Loucy (cell line): ENCODE results near the gene PERP.

Experiments
- H2AFZ ChIP-seq: fragments of 200-600 bp; sonication (generic); 2 replicates; pipeline ENCODE4 v1.6.0; 2016; ENCODE audit warnings: antibody characterized with exemption, mild to moderate bottlenecking, low read length, moderate library complexity
- H3F3A ChIP-seq: fragments of 200-600 bp; 2 replicates; pipeline ENCODE4 v1.6.0; 2016; ENCODE audit warnings: antibody characterized with exemption, low read depth, mild to moderate bottlenecking
- H3K27me3 ChIP-seq: fragments of 200-600 bp; sonication (generic); 2 replicates; pipeline ENCODE4 v1.6.1; 2014; ENCODE audit warnings: low read length, mild to moderate bottlenecking; ENCODE audit not compliant: insufficient read depth, poor library complexity, severe bottlenecking
- H3K36me3 ChIP-seq: fragments of 200-600 bp; sonication (generic); 2 replicates; pipeline ENCODE4 v1.6.1; 2016; ENCODE audit warnings: low read length; ENCODE audit not compliant: insufficient read depth
- H3K4me1 ChIP-seq: fragments of 200-600 bp; sonication (generic); 2 replicates; pipeline ENCODE4 v1.5.1; 2014; ENCODE audit warnings: low read length, mild to moderate bottlenecking; ENCODE audit not compliant: insufficient read depth, poor library complexity, severe bottlenecking
- H3K4me2 ChIP-seq: fragments of 200-600 bp; sonication (generic); 2 replicates; pipeline ENCODE4 v1.6.0; 2014; ENCODE audit warnings: antibody characterized with exemption, low read length, low read depth, mild to moderate bottlenecking; ENCODE audit not compliant: poor library complexity, severe bottlenecking
- H3K4me3 ChIP-seq: fragments of 200-600 bp; sonication (generic); 2 replicates; pipeline ENCODE4 v1.5.1; 2014; ENCODE audit warnings: low read length, mild to moderate bottlenecking, mixed read lengths; ENCODE audit not compliant: poor library complexity, severe bottlenecking
- H3K79me2 ChIP-seq: fragments of 200-600 bp; sonication (generic); 2 replicates; pipeline ENCODE4 v1.6.1; 2014; ENCODE audit warnings: low read length; ENCODE audit not compliant: insufficient read depth
- H3K9ac ChIP-seq: fragments of 200-600 bp; sonication (generic); 2 replicates; pipeline ENCODE4 v1.6.0; 2014; ENCODE audit warnings: mild to moderate bottlenecking, low read depth, low read length, moderate library complexity; ENCODE audit not compliant: poor library complexity, severe bottlenecking
- H3K9me2 ChIP-seq: fragments of 200-600 bp; sonication (generic); replicated peaks from 2 replicates; pipeline ENCODE4 v1.6.1; 2016; ENCODE audit warnings: low read depth, low read length, mixed read lengths
- H3K9me3 ChIP-seq: fragments of 200-600 bp; sonication (generic); 2 replicates; pipeline ENCODE4 v1.6.1; 2014; ENCODE audit warnings: mild to moderate bottlenecking, antibody characterized with exemption, low read length, low read depth; ENCODE audit not compliant: insufficient read depth
- H4K20me1 ChIP-seq: fragments of 200-600 bp; sonication (generic); 2 replicates; pipeline ENCODE4 v1.6.0; 2014; ENCODE audit warnings: antibody characterized with exemption, low read length, mild to moderate bottlenecking; ENCODE audit not compliant: insufficient read depth, poor library complexity, severe bottlenecking
- EZH2phosphoT487 ChIP-seq: fragments of 200-600 bp; IDR thresholded peaks from 2 replicates; pipeline ENCODE4 v1.6.1; 2018; ENCODE audit warnings: antibody characterized with exemption, mild to moderate bottlenecking, moderate library complexity, borderline replicate concordance
- TF ChIP-seq, protein P1 (sequence below): fragments of 200-600 bp; sonication (generic); conservative IDR thresholded peaks from 2 replicates; pipeline ENCODE4 v1.5.1; 2014; ENCODE audit warnings: mild to moderate bottlenecking, antibody characterized with exemption, low read length

PERP gene

GRCh38 chr6:138107078-138107751 is at the start of gene PERP:
PERP (minus strand) TSS chr6:138107419; CDS start chr6:138107340, 79 bp downstream.
- Histone ChIP-seq H3K9me2 (no peaks in the 10 kb centered on the region), H3K9ac (no peak within 1 kb of the TSS), H3K4me2 (no peak within 1 kb of the TSS), H3K9me3 (no peaks in the 10 kb centered on the region), H2AFZ (no peak within 1 kb of the TSS), H3K79me2 (no peaks in the 10 kb centered on the region), H4K20me1 (no peaks in the 10 kb centered on the region), H3K27me3 (no peaks in the 10 kb centered on the region), H3K36me3 (no peaks in the 10 kb centered on the region), H3K4me1 (no peaks in the 10 kb centered on the region), H3K4me3 (no peak within 1 kb of the TSS), H3F3A (no peaks in the 10 kb centered on the region)
- TF ChIP-seq EZH2phosphoT487, result no peak
- TF ChIP-seq, protein P1, sequence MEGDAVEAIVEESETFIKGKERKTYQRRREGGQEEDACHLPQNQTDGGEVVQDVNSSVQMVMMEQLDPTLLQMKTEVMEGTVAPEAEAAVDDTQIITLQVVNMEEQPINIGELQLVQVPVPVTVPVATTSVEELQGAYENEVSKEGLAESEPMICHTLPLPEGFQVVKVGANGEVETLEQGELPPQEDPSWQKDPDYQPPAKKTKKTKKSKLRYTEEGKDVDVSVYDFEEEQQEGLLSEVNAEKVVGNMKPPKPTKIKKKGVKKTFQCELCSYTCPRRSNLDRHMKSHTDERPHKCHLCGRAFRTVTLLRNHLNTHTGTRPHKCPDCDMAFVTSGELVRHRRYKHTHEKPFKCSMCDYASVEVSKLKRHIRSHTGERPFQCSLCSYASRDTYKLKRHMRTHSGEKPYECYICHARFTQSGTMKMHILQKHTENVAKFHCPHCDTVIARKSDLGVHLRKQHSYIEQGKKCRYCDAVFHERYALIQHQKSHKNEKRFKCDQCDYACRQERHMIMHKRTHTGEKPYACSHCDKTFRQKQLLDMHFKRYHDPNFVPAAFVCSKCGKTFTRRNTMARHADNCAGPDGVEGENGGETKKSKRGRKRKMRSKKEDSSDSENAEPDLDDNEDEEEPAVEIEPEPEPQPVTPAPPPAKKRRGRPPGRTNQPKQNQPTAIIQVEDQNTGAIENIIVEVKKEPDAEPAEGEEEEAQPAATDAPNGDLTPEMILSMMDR, result no peak

GRCh38 chr6:138155443-138155842 is 48.2 kb upstream of the PERP start:
- Histone ChIP-seq H3K9me3 (no peaks in the 10 kb centered on the region), H4K20me1 (no peaks in the 10 kb centered on the region), H2AFZ (no peak overlapping the region), H3K4me3 (no peak overlapping the region), H3F3A (no peaks in the 10 kb centered on the region), H3K27me3 (no peaks in the 10 kb centered on the region), H3K9me2 (no peaks in the 10 kb centered on the region), H3K36me3 (no peaks in the 10 kb centered on the region), H3K79me2 (no peaks in the 10 kb centered on the region), H3K4me1 (no peaks in the 10 kb centered on the region), H3K9ac (no peak overlapping the region), H3K4me2 (no peak overlapping the region)
- no peak for TF ChIP-seq EZH2phosphoT487
- TF ChIP-seq, protein P1, result no peak

- Histone ChIP-seq H3K4me1 (no peaks in the 10 kb centered on the region), H3K79me2 (no peaks in the 10 kb centered on the region), H3K9me2 (no peaks in the 10 kb centered on the region), H3K4me2 (no peak overlapping the region), H3K27me3 (no peaks in the 10 kb centered on the region), H3F3A (no peaks in the 10 kb centered on the region), H3K4me3 (no peak overlapping the region), H3K9ac (no peak overlapping the region), H3K9me3 (no peaks in the 10 kb centered on the region), H4K20me1 (no peaks in the 10 kb centered on the region), H2AFZ (no peak overlapping the region), H3K36me3 (no peaks in the 10 kb centered on the region)
- TF ChIP-seq, protein P1, result no peak
- no peak for TF ChIP-seq EZH2phosphoT487
Observed at GRCh38 chr6:138146544-138146943, 39.3 kb upstream of the PERP start.
